Osteocyte (in vitro differentiated cells): ENCODE results near the gene ACTG2. TPM values are rescaled to one million over a fixed set of nuclear protein-coding genes. Genes with fewer than 3 reads are reported as not detected.

Experiments
- DNase-seq: peaks from one replicate; pipeline ENCODE4 v3.0.0; 2021; ENCODE audit warnings: mixed read lengths; ENCODE audit not compliant: unreplicated experiment; ENCODE audit errors: extremely low spot score
- H3K27ac Mint-ChIP-seq: one replicate; pipeline ENCODE4 v1.8.0; 2021; ENCODE audit warnings: mild to moderate bottlenecking, mixed read lengths; ENCODE audit not compliant: unreplicated experiment
- H3K27me3 Mint-ChIP-seq: one replicate; pipeline ENCODE4 v1.8.0; 2021; ENCODE audit warnings: mixed read lengths; ENCODE audit not compliant: unreplicated experiment
- H3K36me3 Mint-ChIP-seq: one replicate; pipeline ENCODE4 v1.8.0; 2021; ENCODE audit warnings: mixed read lengths; ENCODE audit not compliant: unreplicated experiment
- H3K4me1 Mint-ChIP-seq: one replicate; pipeline ENCODE4 v1.8.0; 2021; ENCODE audit warnings: mixed read lengths; ENCODE audit not compliant: unreplicated experiment
- H3K4me3 Mint-ChIP-seq: one replicate; pipeline ENCODE4 v1.8.0; 2021; ENCODE audit warnings: mild to moderate bottlenecking, moderate library complexity, mixed read lengths; ENCODE audit not compliant: unreplicated experiment
- H3K9me3 Mint-ChIP-seq: one replicate; pipeline ENCODE4 v1.8.0; 2021; ENCODE audit warnings: mixed read lengths; ENCODE audit not compliant: unreplicated experiment
- CTCF ChIP-seq: fragments of 200-600 bp; sonication (generic); IDR thresholded peaks from 2 replicates; pipeline ENCODE4 v1.5.0; 2021; ENCODE audit warnings: antibody characterized with exemption, mild to moderate bottlenecking, moderate library complexity
- total RNA-seq: library from RNA; stranded (reverse); gene quantifications from 2 replicates; pipeline ENCODE4 v1.2.1, GENCODE V29; 2021

Gene ACTG2
- total RNA-seq, 1 donor from 2014 or later = 191 TPM

GRCh38 chr2:73855526-73855925 is 37.3 kb upstream of the ACTG2 start:
- no peaks in the 10 kb centered on the region for H3K9me3 Mint-ChIP-seq
- H3K4me1 Mint-ChIP-seq = peaks cover 12% of the 10 kb centered on the region
- no peak overlapping the region for H3K27ac Mint-ChIP-seq
- peaks cover 50% of the 10 kb centered on the region for H3K36me3 Mint-ChIP-seq
- H3K4me3 Mint-ChIP-seq = no peak overlapping the region
- no peak for TF ChIP-seq CTCF
- DNase-seq = no peak
- H3K27me3 Mint-ChIP-seq = no peaks in the 10 kb centered on the region

- no peak for DNase-seq
- no peak for TF ChIP-seq CTCF
- H3K4me3 Mint-ChIP-seq = no peak overlapping the region
- H3K36me3 Mint-ChIP-seq = peaks cover 50% of the 10 kb centered on the region
- no peaks in the 10 kb centered on the region for H3K27me3 Mint-ChIP-seq
- H3K27ac Mint-ChIP-seq = no peak overlapping the region
- no peaks in the 10 kb centered on the region for H3K9me3 Mint-ChIP-seq
- peaks cover 7% of the 10 kb centered on the region for H3K4me1 Mint-ChIP-seq
These were observed 36.6 kb upstream of the ACTG2 start for GRCh38 chr2:73856214-73856613.

GRCh38 chr2:73859721-73860586 is 32.9 kb upstream of the ACTG2 start:
- no peaks in the 10 kb centered on the region for H3K27me3 Mint-ChIP-seq
- H3K36me3 Mint-ChIP-seq = peaks cover 66% of the 10 kb centered on the region
- no peak overlapping the region for H3K4me3 Mint-ChIP-seq
- DNase-seq = no peak
- TF ChIP-seq CTCF = no peak
- H3K9me3 Mint-ChIP-seq = no peaks in the 10 kb centered on the region
- H3K27ac Mint-ChIP-seq = no peak overlapping the region
- H3K4me1 Mint-ChIP-seq = peaks cover 6% of the 10 kb centered on the region

GRCh38 chr2:73862987-73863386 is 29.8 kb upstream of the ACTG2 start:
- no peak for TF ChIP-seq CTCF
- peaks cover 58% of the 10 kb centered on the region for H3K36me3 Mint-ChIP-seq
- no peak overlapping the region for H3K27ac Mint-ChIP-seq

GRCh38 chr2:73868204-73868978 is 24.4 kb upstream of the ACTG2 start:
- DNase-seq = no peak
- Mint-ChIP-seq H3K4me1 (peaks cover 11% of the 10 kb centered on the region), H3K4me3 (no peak overlapping the region), H3K36me3 (peaks cover 37% of the 10 kb centered on the region), H3K27me3 (no peaks in the 10 kb centered on the region), H3K9me3 (no peaks in the 10 kb centered on the region), H3K27ac (no peak overlapping the region)
- TF ChIP-seq CTCF = no peak

More at GRCh38 chr2:73862987-73863386, 29.8 kb upstream of the ACTG2 start:
- Mint-ChIP-seq H3K9me3 (no peaks in the 10 kb centered on the region), H3K4me1 (peaks cover 6% of the 10 kb centered on the region), H3K27me3 (no peaks in the 10 kb centered on the region), H3K4me3 (no peak overlapping the region)
- no peak for DNase-seq
